ENCODE results near the gene ZGRF1. TPM values are rescaled to one million over a fixed set of nuclear protein-coding genes. Genes with fewer than 3 reads are reported as not detected.

ZGRF1 gene
- total RNA-seq, 2 donors from 2014 or later, result 1.0 to 2.0 TPM

GRCh38 chr4:112593438-112594133, 43.1 kb downstream of the ZGRF1 start:
- Histone ChIP-seq H3K36me3 (no peaks in the 10 kb centered on the region), H3K4me3 (no peak overlapping the region), H3K27me3 (no peaks in the 10 kb centered on the region), H3K27ac (no peak overlapping the region), H3K9me3 (no peaks in the 10 kb centered on the region), H3K4me1 (no peaks in the 10 kb centered on the region)
- DNase-seq (ENCODE audit: low spot score), result no peak
- TF ChIP-seq, protein P1, sequence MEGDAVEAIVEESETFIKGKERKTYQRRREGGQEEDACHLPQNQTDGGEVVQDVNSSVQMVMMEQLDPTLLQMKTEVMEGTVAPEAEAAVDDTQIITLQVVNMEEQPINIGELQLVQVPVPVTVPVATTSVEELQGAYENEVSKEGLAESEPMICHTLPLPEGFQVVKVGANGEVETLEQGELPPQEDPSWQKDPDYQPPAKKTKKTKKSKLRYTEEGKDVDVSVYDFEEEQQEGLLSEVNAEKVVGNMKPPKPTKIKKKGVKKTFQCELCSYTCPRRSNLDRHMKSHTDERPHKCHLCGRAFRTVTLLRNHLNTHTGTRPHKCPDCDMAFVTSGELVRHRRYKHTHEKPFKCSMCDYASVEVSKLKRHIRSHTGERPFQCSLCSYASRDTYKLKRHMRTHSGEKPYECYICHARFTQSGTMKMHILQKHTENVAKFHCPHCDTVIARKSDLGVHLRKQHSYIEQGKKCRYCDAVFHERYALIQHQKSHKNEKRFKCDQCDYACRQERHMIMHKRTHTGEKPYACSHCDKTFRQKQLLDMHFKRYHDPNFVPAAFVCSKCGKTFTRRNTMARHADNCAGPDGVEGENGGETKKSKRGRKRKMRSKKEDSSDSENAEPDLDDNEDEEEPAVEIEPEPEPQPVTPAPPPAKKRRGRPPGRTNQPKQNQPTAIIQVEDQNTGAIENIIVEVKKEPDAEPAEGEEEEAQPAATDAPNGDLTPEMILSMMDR (IDR thresholded peaks at IDR 0.05), result no peak

DNA sequence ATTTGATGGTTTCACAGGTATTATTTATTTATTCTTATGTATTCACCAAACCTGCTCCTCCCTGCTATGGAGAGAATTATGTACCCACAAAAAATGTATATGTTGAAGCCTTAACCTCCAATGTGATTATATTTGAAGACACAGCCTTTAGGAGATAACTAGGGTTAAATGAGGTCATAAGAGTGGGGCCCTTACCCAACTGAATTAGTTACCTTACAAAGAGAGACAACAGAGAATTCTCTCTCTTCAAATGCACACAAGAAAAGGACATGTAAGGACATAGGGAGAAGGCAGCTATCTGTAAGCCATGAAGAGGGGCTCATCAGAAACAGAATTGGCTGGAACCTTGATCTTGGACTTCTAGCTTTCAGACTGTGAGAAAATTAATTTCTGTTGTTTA, 44.0 kb downstream of the ZGRF1 start:
- no peak for DNase-seq (ENCODE audit: low spot score)
- Histone ChIP-seq H3K4me1 (no peaks in the 10 kb centered on the region), H3K36me3 (no peaks in the 10 kb centered on the region), H3K27me3 (no peaks in the 10 kb centered on the region), H3K4me3 (no peak overlapping the region), H3K27ac (no peak overlapping the region), H3K9me3 (no peaks in the 10 kb centered on the region)
- TF ChIP-seq, protein P1 (IDR thresholded peaks at IDR 0.05), result no peak

GRCh38 chr4:112591593-112591992, 45.1 kb downstream of the ZGRF1 start:
- Histone ChIP-seq H3K27ac (no peak overlapping the region), H3K27me3 (no peaks in the 10 kb centered on the region), H3K4me1 (no peaks in the 10 kb centered on the region), H3K9me3 (no peaks in the 10 kb centered on the region), H3K36me3 (no peaks in the 10 kb centered on the region), H3K4me3 (no peak overlapping the region)
- TF ChIP-seq, protein P1 (IDR thresholded peaks at IDR 0.05), result no peak
- DNase-seq (ENCODE audit: low spot score), result no peak

DNA sequence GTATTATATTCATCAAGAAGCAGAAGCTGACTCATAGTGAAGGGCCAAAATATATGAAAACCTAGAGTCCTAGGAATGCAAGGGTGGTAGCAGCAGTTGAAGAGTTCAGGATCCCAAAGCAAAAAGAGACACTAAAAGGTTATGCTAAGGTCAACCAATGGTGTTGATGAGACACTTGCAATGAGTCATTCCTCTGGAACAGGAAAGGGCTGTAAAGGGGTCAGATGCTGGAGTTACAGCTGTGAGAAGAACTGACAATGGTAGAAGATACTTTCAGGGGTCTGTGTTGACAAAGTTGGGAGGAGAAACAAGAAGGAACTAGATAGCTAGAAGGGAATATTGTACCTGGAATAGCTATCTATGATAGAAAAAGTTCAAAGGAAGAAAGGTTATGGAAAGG, 47.5 kb downstream of the ZGRF1 start:
- no peak for DNase-seq (ENCODE audit: low spot score)
- Histone ChIP-seq H3K27me3 (no peaks in the 10 kb centered on the region), H3K9me3 (no peaks in the 10 kb centered on the region), H3K4me3 (no peak overlapping the region), H3K4me1 (no peaks in the 10 kb centered on the region), H3K36me3 (no peaks in the 10 kb centered on the region), H3K27ac (no peak overlapping the region)
- TF ChIP-seq, protein P1 (IDR thresholded peaks at IDR 0.05), result no peak

- Histone ChIP-seq H3K4me3 (no peak overlapping the region), H3K27ac (no peak overlapping the region), H3K9me3 (no peaks in the 10 kb centered on the region), H3K27me3 (no peaks in the 10 kb centered on the region), H3K4me1 (no peaks in the 10 kb centered on the region), H3K36me3 (no peaks in the 10 kb centered on the region)
- DNase-seq (ENCODE audit: low spot score), result no peak
- TF ChIP-seq, protein P1 (IDR thresholded peaks at IDR 0.05), result no peak
Observed at GRCh38 chr4:112585977-112586736, 50.6 kb downstream of the ZGRF1 start.
